NT2/D1 (cell line): ENCODE data around the gene SPANXN4.

Experiments used
- SUZ12 ChIP-seq: IDR thresholded peaks from 2 replicates; pipeline ENCODE4 v1.6.1; 2011; ENCODE audit not compliant: insufficient read length, insufficient read depth; ENCODE audit errors: extremely low read depth
- YY1 ChIP-seq: IDR thresholded peaks from 2 replicates; pipeline ENCODE4 v1.6.1; 2011; ENCODE audit not compliant: insufficient read length, insufficient read depth

DNA sequence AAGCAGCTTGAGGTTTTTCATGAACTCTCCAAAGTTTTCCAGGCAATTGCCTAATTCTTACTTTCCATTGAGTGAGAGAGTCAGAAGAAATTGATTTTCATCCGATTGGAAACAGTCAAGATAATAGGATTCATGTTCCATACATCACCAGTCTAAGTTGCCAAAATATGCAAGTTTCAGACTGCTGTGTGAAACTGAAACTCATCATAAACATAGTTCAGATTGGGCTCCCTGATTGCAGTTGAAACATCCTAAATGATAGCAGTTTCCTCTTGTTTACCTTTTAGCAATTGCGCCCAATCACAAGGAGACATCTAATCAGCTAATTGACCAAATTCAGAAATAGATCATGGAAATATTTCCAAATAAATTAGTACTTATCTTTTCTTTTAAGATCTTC is 56.8 kb downstream of the SPANXN4 start:
- TF ChIP-seq SUZ12: no peak
- TF ChIP-seq YY1: no peak
